ENCODE measurements around the gene SATB2.

SATB2 gene

DNA sequence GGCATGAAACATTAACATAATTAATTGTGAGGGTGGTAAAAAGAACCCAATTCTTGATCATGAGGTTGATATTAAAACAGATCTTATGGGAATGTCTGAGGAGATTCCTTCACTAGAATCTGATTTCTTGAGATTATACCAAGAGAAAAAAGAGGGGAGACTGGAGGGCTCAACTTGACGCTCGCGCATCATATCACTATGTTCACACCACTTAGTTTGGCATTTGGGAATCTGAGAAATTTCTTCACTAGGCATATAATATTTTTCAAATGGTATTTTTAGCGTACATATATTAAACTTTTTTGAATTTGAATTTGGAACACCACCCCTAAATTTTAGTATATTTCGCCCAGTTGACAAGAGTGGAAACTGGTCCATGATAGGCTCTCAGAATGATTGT lies 140.1 kb downstream of the SATB2 start:
- no peak for DNase-seq

DNA sequence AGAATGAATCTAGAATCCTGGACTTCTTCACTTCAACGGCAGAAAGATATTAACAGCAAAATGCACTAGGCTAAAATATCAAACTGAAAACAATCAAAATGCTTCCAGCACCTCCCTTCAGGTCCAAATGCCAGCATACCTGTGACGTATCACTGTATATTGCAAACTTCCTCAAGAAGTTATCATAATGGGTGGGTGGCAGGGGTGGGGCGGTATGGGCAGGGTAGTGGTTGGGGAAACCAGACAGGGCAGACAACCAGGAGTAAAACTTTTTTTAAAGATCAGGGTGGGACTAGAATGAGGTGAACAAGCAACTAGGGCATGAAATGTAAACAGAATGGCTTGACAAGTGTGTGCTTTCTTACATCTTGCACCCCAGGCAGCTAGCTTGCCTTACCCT lies 140.9 kb downstream of the SATB2 start:
- no peak for DNase-seq

DNA sequence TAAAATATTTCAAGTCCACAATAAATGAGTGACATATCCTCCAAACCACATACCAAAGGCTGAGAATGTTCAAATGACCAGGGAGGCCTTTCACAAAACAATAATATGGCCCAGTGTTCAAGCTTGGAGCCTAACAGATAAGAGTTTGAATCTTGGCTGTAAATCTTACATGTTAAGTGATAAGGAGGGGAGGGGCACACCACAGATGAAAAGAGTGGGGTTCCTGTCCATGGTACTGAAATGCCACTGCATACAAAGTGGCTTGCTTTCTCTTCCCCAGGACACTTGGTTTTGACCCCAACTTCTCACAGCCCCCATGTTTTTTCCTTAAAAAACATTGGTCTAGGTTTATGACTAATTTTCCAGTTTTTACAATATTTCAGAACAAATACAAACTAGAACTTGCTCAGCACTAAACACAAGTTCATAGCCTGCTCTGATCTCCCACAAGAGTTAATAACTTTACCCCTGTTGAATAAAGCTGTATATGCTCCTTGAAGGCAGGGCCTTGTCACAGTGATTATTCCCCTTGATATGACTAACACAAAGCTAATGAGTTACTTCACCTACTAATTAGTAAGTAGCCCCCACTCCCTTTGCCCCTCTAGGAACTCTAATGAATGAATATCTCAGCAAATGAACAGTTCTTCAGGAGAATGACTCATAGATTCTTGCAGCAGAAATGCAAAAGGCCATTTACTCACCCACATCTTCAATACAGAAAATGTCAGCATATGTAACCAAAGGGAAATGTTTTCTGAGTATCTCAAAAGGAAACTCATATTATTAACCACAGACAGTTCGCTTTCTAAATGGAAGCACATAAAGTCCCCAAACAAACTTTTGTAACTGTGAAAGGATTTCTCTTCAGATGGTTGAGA lies 142.2 kb downstream of the SATB2 start:
- DNase-seq, result no peak

DNA sequence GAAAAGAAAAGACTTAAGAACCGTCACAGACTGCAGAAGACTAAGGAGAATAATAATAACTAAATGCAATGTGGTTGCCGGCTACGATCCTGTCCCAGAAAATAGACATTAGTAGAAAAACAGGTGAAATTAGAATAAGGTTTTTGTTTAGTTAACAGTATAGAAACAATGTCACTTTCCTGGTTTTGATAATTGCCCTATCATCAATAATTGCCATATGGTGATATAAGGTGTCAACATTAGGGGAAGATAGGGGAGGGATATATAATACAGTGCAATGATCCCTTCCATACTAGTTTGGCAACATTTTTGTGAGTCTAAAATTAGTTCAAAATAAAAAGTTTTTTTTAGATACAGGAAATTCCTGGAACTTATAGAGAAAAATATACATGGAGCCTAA lies 144.8 kb downstream of the SATB2 start:
- DNase-seq, result no peak

DNA sequence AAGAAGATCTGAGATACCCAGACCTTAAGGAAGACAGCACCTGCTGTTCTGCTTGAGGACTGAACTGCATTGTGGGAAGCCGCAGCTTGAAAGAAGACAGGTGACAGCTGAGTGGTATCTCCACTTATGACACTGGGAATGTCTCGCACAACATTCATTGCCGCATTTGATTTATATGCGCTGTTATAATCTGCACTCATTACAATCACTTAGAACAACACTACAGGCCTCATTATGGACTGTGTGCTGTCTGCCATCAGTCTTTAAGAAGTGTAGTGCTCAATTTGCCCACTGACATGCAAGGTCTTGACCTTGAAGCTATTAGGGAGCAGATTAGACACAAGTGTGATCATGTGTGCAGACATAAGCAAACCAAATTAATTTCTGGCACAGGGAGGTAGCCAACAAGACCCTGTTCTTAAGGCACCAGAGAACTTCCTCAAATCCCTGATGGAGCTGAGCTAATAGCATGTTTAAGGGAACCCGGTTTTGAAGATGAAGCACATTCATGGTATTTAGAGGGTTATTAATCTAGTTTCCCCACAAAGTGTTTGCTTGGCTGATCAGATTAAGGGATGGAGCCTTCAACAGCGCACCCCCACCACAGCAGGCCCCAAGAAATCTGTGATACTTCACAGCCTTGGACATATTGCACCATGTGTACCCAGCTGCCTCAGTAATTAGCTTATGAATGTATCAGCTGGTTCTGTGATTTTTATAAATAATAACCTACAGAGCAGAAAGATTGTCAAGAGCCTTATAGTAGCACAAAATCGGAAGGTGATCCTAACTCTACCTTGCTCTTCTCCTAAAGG lies 146.8 kb downstream of the SATB2 start:
- DNase-seq, result no peak

DNA sequence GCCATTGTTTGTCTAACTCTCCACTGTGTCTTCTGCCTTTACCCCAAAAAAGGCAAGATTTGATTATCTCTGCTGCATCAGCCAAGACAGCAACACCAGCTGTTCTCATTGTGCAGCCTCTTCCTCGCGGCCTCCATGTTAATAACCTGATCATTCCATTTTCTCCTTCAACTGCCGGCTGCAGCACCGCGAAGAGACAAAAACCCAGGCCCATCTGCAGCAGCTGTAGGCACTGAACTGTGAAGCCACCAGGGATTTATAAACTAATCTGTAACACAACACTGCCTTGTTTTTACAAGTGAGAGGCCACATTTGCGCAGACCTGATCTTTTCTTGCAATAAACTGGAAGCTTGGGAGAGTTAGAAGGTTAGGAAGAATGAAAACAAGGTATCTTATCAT lies 147.8 kb downstream of the SATB2 start:
- no peak for DNase-seq

DNA sequence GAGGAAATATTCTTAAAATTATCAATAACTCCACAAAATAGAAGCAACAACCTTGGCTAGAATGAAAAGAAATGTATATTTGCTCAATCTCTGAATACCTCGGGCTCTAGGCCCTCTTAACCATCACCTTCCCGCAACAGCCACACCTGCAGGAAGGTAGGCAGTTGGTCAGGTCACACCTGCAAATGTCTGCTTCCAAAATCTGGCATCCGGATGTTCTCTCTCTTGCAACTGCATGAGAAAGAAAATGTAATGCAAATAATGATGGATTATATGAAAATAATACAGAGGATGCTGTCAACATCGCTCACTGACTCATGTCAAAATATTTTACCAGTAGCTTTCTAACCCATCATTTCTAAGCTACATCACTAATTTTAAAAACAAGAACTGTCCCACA lies 148.3 kb downstream of the SATB2 start:
- DNase-seq, result no peak

DNA sequence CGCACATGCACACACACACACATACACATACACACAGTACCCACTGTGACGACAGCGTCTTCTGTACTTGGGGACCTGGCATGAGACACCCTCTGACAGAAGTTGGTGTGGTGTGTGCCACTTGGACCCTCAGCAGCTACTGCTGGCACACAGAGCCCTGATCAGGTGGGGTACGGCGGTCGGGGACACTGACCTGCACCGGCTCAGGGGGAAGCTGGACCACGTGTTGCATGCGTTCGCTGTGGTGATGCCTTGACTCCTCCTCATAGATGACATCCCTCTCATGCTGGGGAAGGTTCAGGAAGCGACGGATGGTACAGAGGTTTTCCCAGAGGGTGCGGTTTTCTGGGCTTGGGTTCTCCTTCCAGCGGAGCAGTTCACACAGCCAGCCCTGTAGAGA lies 149.2 kb downstream of the SATB2 start:
- DNase-seq, result no peak

DNA sequence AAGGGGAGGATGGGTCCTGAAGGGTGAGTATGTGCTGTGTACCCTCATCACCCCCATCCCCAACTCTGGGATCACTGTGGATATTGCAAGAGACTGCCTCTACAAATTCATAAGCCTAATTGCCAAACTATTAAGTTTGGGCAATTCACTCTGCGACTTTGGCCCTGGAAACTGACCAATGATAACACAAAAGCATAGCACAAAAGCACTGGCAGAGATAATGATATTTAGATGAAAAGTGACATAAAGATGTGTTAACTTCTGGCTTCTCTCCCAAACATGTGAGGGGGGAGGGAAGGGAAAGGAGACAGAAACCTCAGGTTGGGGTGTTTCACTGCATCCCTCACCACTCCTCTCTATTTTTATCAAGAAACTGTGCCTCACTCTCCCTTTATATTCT lies 150.3 kb downstream of the SATB2 start:
- DNase-seq, result no peak

DNA sequence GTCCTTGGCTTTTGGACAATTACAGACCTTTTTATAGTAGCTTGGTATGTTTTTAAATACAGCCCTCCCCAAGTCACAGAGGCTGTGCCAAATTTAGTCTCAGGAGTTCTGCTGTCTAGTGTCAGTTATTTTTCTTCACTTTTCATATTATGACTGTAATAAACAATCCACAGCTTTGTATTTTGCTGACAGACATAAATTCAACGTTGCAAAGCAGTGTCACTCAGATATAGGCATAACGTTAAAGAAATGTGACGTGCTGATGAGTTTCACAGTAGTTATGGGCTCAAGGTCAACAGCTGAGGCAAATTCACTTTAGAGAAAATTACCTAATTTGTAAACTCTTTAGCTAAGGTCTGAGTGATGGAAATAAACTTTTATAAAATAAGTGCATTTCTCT lies 151.6 kb downstream of the SATB2 start:
- DNase-seq, result no peak

DNA sequence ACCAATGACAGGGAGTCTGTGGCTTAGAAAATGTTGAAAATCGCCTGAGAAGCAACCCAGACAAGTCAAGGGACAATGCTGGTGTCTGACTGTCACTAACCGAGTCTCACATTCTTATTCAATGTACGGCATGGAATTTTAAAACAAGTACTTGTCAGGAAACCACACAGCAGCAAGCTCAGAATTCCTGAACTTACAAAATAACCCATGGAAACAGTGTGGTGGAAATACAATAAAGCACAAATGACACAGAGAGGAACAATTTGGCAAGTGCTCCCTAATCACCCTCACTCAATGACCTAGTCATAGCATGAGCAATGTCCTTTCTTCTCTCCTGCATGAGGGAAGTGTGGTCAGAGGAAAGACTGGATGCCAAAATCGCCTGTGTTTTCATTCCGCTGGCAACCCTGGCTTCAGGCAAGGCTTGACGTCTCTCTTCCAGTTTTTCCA lies 154.0 kb downstream of the SATB2 start:
- no peak for DNase-seq

DNA sequence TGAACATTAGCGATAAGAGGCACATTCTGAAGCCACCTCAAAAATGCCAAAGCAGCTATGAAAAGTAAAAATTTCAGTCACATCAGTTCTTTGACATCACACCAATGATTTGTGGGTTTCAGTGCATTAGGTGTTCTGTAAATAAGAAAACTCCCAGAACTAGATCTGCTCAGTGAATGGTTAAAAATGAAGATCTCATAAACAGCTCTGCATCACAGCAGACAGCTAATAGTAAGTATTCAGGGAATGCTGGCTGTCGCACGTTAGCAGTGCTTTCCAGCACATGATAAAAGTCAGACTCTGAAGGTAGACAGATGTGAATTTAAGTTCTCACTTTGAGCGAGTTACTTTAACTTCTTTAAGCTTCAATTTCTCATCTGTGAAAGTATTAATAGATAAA lies 154.9 kb downstream of the SATB2 start:
- no peak for DNase-seq

DNA sequence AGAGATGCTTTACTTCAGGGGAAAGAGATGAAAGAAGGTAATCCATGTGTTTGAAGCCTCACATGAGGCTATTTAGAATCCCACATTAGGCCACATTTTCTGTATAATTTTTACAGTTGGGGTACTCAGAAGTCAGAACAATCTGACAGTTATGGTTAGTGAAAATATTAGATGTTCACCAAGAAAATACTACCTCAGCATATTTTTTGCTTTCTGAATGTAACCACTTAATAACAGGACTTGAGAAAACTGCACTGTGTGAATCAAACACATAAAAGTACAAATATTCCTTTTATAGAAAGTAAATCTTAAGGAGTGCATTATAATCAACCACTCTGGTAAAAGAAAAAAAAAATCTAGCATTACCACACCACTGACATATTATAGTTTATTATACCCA lies 169.3 kb downstream of the SATB2 start:
- no peak for DNase-seq

DNA sequence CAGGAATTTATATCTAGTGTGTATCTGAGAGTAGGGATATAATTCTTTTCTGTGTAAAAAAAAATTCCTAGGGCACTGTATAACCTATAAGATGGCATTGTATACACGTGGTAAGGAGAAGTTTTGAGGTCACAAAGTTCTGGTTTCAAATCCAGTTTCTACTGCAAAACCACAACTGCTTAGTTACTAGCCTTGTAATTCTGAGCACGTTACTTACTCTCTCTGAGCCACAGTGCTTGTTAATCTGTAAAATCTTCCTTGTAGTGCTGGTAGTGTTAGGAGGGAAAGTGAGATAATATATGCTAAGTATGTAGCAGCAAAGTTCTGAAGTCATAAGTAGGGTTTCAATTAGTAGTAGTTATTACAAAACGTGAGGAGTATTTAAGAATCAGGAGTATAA lies 175.4 kb downstream of the SATB2 start:
- no peak for DNase-seq

DNA sequence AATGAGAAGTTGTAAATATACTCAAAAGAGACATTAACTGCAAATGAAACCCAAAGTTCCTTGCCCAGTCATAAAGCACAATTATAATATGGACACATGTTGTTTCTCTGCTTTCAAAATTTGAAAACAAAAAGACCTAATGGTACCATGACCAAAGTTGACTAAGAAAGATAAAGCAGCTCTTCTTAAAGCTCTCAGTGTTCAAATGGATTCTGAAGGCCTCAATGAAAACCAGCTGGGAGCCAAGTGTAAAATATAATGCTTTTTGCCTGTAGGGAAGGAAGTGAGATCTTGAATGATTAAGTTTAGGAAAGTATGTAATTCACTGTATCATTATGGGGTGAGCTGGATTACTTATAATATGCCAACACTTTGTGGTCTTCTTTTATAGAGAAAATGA lies 178.6 kb downstream of the SATB2 start:
- no peak for DNase-seq

DNA sequence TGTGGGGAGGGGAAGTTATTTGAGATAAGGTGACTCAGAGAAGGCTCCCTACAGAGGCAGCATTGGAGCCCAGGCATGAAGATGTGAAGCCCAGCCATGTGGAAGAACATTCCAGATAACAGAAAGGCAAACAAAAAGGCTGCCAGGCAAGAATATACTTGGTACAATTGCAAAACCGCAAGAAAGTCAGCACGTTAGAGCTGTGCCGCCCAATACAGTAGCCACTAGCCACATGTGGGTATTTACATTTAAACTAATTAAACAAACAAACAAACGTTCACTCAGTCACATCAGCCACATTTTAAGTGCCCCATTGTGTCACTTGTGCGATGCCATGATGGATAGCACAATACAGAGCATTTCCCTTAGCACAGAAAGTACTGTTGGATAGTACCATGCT lies 179.6 kb downstream of the SATB2 start:
- no peak for DNase-seq

DNA sequence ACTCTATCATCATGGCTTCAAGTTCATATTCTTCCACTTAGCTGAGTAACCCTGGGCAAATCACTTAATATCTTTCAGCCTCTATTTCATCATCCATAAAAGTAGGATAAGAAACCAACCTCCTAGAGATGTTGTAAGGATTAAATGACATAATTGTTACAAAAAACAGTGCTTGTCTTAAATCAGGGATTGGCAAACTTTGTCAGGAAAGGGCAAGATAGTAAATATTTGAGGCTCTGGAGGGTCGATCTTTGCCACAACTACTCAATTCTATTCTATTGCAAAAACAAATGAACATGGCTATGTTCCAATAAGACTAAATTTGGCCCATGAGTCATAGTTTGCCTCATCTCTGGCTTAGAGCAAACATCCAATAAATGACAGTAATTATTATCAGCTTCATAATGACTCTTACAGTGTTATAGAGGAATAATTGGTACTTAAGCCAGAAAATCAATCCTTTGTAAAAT lies 184.7 kb downstream of the SATB2 start:
- no peak for DNase-seq

DNA sequence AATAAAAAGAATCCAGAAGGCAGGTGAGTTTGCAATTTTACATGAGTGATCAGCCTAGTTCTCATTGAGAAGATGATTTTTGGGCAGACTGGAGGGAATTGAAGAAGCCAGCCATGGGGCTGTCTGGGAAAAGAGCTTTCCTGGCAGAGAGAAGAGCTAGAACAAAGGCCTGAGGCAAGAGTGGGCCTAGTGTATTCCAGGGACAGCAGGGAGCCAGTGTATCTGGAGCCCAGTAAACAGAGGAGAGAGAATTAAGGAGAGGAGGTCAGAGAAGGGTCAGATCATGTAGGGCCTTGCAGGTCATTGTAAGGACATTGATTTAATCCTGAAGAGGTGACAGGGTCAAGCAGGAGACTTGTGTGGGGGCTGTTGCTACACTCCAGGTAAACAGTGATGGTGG lies 195.8 kb downstream of the SATB2 start:
- DNase-seq, result no peak

DNA sequence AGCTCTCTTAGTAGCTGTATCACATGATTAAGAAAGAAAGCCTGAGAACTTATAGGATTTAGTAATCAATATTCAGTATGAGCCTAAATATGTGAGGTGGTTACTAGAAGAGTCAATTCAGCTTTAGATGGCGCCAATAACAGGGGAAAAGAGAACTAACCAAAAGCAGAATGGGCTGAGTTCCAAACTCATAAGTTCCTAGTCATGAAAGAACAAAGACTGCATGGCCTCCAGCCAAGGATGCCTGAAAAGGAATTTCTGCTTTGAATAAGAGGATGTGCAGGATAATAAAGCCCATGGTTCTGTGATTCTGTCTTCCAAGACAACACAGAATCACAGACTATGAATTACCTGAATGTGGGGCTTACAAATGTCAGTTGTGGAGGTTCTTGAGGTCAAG lies 196.5 kb downstream of the SATB2 start:
- DNase-seq, result no peak

DNA sequence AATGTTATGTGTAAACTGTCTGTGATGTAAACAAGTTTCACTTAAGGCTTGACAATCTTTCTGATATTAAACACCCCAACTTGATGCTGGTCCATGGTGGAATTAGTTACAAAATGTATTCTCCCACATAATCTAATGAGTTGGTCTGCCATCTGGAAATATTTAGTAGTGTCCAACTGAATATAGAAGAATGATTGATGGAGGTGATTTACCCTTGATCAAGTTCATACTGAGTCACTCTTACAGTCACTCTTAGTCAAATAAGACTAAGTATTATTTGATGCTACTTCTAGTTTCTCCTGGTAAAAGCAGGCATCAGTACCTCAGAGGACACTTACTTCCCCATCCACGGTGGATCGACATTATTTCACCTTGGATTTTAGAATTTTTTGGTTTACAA lies 198.1 kb downstream of the SATB2 start:
- no peak for DNase-seq

DNA sequence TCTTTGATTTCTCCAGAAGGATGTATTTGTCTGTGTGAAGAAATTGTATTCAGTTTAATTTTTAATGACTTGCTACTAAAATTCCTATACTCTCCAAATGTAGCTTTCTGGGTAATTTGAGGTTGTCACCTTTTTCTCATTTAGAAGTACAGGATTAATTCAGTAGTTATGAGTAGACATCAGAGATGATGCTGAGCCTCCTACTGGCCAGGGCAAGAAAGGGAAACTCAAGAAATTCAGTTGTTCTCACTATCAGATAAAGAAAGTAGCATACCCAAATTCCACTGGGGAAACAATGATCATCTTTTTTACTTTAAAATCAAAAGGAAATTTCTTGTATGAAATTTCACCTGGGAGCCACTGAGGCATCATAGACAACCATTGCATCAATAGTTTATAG lies 199.4 kb downstream of the SATB2 start:
- DNase-seq, result no peak

DNA sequence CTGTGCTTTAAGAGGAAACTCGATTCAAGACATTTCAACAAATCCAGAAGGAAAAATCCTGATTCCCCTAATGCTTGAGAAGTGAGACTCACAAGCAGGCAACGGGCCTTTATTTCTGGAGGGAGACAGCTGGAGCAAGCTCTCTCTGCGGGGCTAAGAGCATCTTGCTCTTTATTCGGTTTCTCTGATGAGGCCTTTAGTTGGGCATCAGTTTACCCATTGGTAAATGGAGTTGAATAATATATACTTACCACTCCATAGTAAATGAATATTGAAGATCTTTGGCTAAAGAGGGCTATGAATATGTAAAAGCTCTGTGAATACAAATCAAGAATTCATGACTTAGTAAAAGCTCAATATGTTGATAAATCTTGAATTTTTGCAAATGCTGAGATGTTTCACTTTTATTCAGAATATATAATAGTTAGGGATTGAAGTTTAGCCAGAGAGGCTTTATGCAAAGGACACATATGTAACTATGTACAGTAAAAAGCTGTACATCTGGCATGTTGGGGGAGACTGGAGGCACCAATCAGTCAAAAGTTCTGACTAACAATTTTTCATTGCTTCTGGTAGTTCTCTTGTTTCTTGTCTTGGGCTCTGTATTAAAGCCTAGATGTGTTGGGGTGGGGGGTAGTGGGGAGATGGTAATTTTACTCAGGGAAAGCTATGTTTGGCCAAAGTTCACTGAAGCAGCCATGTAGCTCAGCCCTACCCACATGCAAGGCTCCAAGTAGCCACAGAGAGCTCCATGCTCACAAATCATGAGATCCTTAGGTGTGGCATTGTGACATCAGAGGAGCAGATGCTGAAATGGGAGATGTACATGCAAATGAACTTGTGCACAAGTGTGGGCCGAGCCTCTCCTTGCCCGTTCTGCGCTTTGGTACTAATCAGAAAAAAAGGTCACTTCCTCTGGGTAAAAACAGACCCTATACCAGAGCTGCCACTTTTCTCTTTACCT lies 200.2 kb downstream of the SATB2 start:
- DNase-seq, result no peak

DNA sequence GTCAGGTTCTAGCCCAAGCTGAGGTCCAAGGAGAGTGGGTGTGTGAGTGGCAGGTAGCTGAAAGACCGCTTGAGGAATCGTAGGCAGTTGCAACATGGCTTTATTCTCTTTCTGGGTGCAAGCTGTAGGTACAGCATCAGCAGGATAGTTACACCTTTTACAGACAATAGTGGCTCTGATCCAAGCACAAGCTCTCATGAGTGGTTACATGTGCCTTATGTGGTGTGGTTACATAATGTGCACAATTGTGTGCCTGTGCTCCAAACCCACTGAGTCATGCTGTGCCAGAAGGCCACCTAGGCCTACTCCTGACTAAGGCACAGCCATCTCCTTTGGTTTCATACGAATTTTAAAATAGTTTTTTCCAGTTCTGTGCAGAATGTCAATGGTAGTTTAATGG lies 227.6 kb downstream of the SATB2 start:
- no peak for DNase-seq

Data from CD4-positive, alpha-beta T cell treated with Interleukin-10 for 1 hour (primary cell).